ENCODE measurements around the gene FAM222B. TPM values are rescaled to one million over a fixed set of nuclear protein-coding genes. Genes with fewer than 3 reads are reported as not detected.

Gene FAM222B
- total and polyA plus RNA-seq, 2 donors (not counting 1 experiment from before 2014, with no cell fraction given) = 10.8 to 23.1 TPM

DNA sequence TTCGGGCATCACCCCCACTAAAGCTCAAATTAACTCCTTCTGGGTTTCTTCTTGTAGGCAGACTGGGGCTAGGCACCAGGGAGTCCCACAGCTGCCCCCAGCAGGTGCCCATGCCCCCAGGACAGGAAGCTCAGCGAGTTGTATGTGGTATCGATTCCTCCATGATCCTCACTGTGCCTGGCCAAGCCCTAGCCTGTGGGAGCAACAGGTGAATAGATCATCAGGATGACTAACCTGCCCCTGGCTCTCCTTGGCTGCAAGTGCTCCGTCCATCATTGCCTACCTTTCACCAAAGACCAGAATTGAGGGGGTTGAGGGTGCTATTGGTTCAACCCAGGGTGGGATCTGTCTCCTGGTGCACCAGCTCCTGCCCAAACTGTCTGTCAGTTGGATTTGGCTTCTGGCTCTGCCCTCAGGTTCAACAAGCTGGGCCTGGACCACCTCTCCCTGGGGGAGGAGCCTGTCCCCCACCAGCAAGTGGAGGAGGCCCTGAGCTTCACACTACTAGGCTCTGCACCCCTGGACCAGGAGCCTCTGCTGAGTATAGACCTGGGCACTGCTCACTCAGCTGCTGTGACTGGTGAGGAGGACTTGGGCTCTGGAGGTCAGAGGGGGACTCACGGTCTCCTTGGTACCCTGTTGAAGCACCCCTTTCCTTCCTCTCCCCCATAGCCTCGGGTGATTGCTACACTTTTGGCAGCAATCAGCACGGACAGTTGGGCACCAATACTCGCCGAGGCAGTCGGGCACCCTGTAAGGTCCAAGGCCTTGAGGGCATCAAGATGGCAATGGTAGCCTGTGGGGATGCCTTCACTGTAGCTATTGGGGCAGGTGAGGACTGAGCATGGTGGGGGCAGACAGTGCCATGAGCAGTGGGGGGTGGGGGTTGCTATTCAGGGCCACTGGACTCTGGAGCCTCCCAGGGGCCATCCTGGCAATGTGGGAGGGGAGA, 101.9 kb downstream of the FAM222B start:
- Histone ChIP-seq H3K79me2 (ENCODE audit: control insufficient read depth, insufficient read depth, low read length) (peaks cover 41% of the 10 kb centered on the region), H3K9ac (ENCODE audit: low read length) (peak overlapping the region; percentile 36), H3K27me3 (replicated peaks in 1 of 4; ENCODE audit: control extremely low read depth in 1 of 4, control insufficient read depth in 3 of 4, insufficient read depth in 4 of 4, low read length in 3 of 4) (no peaks in the 10 kb centered on the region), H3K4me1 (ENCODE audit: control insufficient read depth in 2 of 2, insufficient read depth in 2 of 2, low read length in 2 of 2) (peaks cover 71 to 78% of the 10 kb centered on the region in 2 donors), H3K9me3 (ENCODE audit: control extremely low read depth in 1 of 3, control insufficient read depth in 2 of 3, insufficient read depth in 1 of 3, low read length in 2 of 3) (peaks cover 0 to 27% (median 0%) of the 10 kb centered on the region in 3 donors), H4K20me1 (ENCODE audit: control insufficient read depth, insufficient read depth, low read length, poor library complexity, severe bottlenecking) (peaks cover 16% of the 10 kb centered on the region), H3K4me2 (replicated peaks; ENCODE audit: low read depth, low read length, poor library complexity, severe bottlenecking) (peak overlapping the region; percentile 88), H2AFZ (ENCODE audit: insufficient read depth, low read depth, low read length, poor library complexity, severe bottlenecking) (no peak overlapping the region), H3K27ac (ENCODE audit: low read length in 2 of 2) (peak overlapping the region; percentile 86 to 100), H3K36me3 (replicated peaks in 1 of 2; ENCODE audit: control extremely low read depth in 1 of 2, control insufficient read depth in 1 of 2, extremely low read depth in 1 of 2, insufficient read depth in 2 of 2, low read length in 1 of 2) (peaks cover 0 to under 1% of the 10 kb centered on the region in 2 experiments), H3K4me3 (ENCODE audit: control extremely low read depth in 1 of 5, extremely low read depth in 1 of 5, insufficient read depth in 1 of 5, low read depth in 2 of 5, low read length in 4 of 5) (peak overlapping the region in 2 of 5 experiments; percentile 25 to 35)
- ATAC-seq (ENCODE audit: low read depth) (no peak), DNase-seq (no peak)
- TF ChIP-seq EZH2 (IDR thresholded peaks at IDR 0.05; ENCODE audit: borderline replicate concordance, insufficient read depth, low read depth, low read length, poor library complexity, severe bottlenecking) = no peak
- no peak for TF ChIP-seq CTCF (IDR thresholded peaks at IDR 0.05)
- Mint-ChIP-seq H3K4me1 (peaks cover 65% of the 10 kb centered on the region), H3K27me3 (no peaks in the 10 kb centered on the region), H3K9me3 (ENCODE audit: insufficient read depth) (no peaks in the 10 kb centered on the region), H3K27ac (peak overlapping the region; percentile 95), H3K4me3 (peak overlapping the region; percentile 86)
- intact Hi-C loops (cut with micrococcal nuclease) = no loop called here
- CTCF ChIA-PET = interaction anchor here (0.5 to 18.9 kb wide), 5 partner anchors 11 to 152 kb away, joined by 3 to 1020 read pairs (median 12); partner anchors contain the start of genes NEK8, RPL23A and TLCD1
- POLR2A ChIA-PET = interaction anchor here (1.9 to 16.2 kb wide), 3 partner anchors 10 to 21 kb away, joined by 9 to 511 read pairs (median 9); partner anchors contain the start of genes NEK8, RPL23A and TLCD1
- WGBS (ENCODE audit: insufficient coverage) = 69% methylated on average over 7 of the region's 10 CpGs
